ENCODE data around the gene RAMAC.

- no peak for TF ChIP-seq CTCF (IDR thresholded peaks at IDR 0.05; ENCODE audit: low read length)
- no peak for TF ChIP-seq EZH2 (IDR thresholded peaks at IDR 0.05; ENCODE audit: borderline replicate concordance, low read length)
These were observed 16.7 kb upstream of the RAMAC start for GRCh38 chr15:82969353-82969752.

Measured in OCI-LY1 (cell line).